Daoy (cell line): ENCODE results near the gene SH3TC1. TPM values are rescaled to one million over a fixed set of nuclear protein-coding genes. Genes with fewer than 3 reads are reported as not detected.
A peak's percentile ranks its signal among the peaks of the same experiment; 100 is the strongest.

Experiments used
- DNase-seq: peaks from one replicate; pipeline ENCODE4 v3.0.0-alpha.2; 2015; ENCODE audit warnings: low read depth
- total RNA-seq: library from RNA; depleted of rRNA; stranded (reverse); fragments of >200 nt; shearing (Covaris generic); gene quantifications from 2 replicates; pipeline ENCODE4 v1.2.3, GENCODE V29; 2014

SH3TC1 gene
- total RNA-seq, 1 experiment from 2014 or later, result 10.1 TPM

- no peak for DNase-seq
Observed at GRCh38 chr4:8214136-8214535, 15.0 kb downstream of the SH3TC1 start.

- DNase-seq, result peak; percentile 37
Observed at GRCh38 chr4:8215001-8215427, 15.9 kb downstream of the SH3TC1 start.

DNA sequence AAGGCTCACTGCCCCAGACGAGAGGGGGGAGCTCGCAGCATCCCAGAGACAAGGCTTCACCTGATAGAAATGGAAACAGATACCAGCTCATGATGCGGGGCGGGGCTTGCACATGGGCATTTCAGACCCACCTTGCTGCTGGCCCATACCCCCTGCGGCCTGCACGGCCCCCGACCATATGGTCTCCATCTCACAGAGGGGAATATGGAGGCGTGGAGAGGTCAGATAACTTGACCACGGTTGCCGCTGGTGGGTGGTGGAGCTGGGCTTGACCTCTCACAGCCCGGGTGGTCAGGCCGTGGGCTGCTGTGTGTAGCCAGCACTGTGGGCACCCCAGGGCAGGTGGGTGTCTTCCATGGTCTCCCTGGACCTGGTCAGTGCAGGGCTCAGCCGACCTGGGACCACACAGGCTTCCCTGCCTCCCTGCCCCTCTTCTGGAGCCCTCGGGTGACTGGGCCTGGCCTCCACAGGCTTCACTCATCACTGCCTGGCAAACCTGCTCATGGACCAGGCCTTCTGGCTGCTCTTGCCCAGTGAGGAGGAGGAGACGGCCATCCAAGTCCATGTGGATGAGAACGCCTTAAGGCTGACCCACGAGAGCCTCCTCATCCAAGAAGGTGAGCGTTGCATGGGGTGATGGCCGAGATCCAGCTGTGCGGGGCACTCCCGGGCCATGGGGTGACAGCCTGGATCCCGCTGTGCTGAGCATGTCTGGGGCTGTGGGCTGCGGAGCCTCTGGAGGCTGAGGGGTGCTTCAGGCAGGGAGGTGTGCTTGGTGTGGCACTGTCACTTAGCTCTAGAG, 16.8 kb downstream of the SH3TC1 start:
- no peak for DNase-seq

- DNase-seq, result no peak
Observed at GRCh38 chr4:8216443-8217245, 17.6 kb downstream of the SH3TC1 start.

GRCh38 chr4:8217246-8217511, 18.1 kb downstream of the SH3TC1 start:
- DNase-seq, result no peak

DNA sequence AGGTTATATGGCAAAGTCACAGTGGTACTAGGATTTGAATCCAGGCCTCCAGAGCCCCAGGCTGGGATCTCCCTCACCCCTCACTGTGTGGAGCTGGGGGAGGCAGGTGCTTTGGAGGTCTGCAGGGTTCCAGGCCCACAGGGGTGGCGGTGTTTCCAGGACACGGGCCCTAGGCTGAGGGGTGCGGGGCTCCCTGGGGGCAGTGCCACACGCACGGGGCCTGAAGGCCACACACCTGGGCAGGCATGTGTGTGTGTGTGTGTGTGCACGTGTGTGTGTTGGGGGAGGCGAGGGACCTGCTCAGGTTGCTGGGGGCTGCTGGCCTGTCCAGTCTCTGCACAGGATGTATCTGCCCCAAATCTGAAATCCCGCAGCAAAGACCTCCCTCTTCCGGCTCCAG, 18.8 kb downstream of the SH3TC1 start:
- no peak for DNase-seq

GRCh38 chr4:8218371-8219031, 19.4 kb downstream of the SH3TC1 start:
- no peak for DNase-seq

DNA sequence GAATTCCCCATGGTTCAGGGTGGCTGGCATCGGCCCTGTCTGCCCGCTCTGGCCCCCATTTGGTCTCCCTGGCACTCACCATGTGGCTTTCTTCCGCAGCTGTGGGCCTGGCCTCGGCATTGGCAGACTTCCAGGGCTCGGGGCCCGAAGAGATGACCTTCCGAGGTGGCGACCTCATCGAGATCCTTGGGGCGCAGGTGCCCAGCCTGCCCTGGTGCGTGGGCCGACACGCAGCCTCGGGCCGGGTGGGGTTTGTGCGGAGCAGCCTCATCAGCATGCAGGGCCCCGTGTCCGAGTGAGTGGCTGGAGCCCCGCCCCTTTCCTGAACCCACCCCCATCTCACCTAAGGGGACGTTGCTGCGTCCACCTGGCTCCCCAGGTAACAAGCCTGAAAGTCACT, 20.1 kb downstream of the SH3TC1 start:
- no peak for DNase-seq

- DNase-seq, result no peak
Observed at GRCh38 chr4:8220661-8221450, 21.8 kb downstream of the SH3TC1 start.

- DNase-seq, result no peak
Observed at GRCh38 chr4:8221476-8221875, 22.4 kb downstream of the SH3TC1 start.

DNA sequence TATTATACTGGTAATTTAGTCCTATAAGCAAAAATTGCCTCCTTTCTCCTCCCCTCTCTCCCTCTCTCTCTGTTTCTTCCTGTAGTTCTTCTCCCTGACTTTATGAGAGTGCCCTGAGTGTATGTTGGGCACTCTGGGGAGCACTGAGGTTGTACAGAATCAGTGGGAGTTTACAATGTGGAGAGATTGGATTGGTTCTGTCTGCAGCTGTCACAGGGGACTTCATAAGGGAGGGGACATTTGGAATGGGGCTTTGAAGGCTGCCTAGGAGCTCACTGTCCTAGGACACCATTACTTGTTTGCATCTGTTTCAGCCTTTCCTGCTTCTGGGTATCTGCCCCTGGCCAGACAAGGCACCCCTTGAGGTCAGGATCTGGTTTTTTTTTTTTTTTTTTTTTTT, 22.9 kb downstream of the SH3TC1 start:
- DNase-seq, result no peak

DNA sequence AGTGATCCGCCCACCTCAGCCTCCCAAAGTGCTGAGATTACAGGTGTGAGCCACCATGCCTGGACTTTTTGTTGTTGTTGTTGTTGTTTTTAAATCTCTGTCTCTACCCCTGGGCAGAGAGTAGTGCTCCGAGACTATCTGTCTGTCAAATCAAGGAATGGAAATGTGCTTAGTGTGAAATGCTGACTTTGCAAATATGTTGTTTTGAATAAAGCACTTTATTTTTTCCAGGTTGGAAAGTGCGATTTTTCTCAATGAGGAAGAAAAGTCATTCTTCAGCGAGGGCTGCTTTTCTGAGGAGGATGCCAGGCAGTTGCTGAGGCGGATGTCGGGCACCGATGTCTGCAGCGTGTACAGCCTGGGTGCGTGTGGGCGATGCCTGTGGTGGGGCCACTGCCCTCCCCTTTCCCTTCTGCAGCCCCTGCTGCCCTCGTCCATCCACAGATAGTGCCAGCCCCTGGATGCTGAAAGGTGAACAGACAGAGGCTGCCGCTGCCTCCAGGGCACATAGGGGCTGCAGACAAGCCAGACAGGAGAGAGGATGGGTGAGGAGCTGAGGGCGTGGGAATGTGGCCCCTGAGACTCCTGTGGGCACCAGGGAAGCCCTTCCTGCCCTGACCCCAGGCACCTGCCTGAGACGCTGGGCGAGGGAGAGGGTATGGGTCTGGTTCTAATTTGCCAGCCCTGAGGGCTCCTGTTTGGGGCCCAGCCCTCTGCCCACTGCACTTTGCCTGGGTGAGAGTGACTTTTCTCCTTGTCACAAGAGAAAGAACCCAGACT, 23.7 kb downstream of the SH3TC1 start:
- no peak for DNase-seq

GRCh38 chr4:8224267-8224974, 25.3 kb downstream of the SH3TC1 start:
- no peak for DNase-seq

DNA sequence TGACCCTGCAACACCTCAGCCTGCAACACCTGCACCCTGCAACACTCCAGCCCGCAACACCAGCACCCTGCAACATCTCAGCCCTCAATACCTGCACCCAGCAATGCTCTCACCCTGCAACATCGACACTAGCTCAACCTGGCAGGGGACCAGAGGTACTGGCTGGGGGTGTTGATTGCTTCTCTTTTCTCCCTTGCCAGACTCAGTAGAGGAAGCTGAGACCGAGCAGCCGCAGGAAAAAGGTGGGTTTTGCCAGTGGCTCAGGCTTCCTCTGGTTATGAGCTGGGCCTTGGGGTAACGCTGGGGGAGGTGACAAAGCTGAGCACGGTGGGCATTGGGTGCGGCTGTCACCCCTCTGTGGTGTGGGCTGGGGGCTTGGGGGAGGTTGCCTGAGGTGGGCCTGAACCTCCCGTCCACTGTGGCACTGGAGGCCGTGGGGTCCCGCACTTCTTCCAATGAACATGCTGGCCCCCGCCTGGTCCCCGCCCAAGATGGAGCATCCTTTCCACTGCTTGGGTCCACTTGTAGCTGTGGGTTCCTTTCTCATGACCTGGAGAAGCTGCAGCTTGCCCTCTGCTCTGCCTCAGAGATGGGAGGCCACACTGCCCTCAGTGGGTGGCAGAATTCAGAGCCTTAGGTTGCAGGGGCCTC, 26.0 kb downstream of the SH3TC1 start:
- DNase-seq, result no peak

DNA sequence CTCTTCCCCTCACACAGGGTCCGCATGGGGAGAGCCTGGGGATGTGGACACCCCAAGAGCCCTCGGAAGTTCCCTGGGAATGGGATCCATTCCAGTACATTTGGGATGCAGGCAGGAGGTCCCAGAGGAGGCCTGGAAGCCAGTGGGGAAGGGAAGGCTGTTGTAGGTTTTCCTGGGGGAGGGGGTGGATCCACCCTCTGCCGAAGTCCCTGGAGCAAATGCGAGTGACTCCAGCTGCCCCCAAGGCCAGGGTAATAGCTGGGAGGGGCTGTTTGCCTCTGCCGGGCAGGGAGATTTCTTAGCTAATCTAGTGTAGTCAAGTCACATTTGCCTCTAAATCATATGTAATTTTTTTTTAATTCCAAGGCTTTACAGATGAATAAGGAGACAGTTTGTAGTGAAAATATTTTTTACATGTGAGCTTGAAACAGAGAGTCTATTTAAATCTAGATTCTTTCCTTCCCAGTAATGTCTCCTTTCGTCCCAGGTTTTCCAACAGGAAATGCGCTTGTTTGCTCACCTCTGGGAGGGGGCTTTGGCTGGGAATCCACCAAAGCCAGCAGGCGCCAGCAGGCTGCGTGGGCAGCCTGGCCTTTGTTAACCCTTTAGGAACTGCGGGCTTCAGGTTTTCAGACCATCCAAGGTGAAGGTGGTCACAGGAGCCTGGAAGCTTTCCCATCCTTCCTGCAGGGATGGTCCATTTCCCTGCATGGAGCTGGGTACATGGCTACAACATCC, 26.8 kb downstream of the SH3TC1 start:
- no peak for DNase-seq

GRCh38 chr4:8227201-8227770, 28.2 kb downstream of the SH3TC1 start:
- DNase-seq, result no peak

- DNase-seq, result no peak
Observed at GRCh38 chr4:8227771-8228318, 28.8 kb downstream of the SH3TC1 start.
